NCI-H2196 (cell line): Measurements from ENCODE around the gene RASSF5.

Source experiments
- DNase-seq: peaks from one replicate; lab custom pipeline; 2025; ENCODE audit not compliant: unreplicated experiment; lab: John Stamatoyannopoulos, UW

Gene RASSF5

GRCh38 chr1:206544562-206545257, 37.4 kb downstream of the RASSF5 start:
- DNase-seq, result peak; percentile 68

GRCh38 chr1:206545351-206545750, 38.0 kb downstream of the RASSF5 start:
- no peak for DNase-seq

GRCh38 chr1:206547104-206547503, 39.8 kb downstream of the RASSF5 start:
- no peak for DNase-seq

GRCh38 chr1:206550446-206550845, 43.1 kb downstream of the RASSF5 start:
- DNase-seq, result peak; percentile 58

- DNase-seq, result no peak
Measured at GRCh38 chr1:206551296-206551985, 44.1 kb downstream of the RASSF5 start.

- DNase-seq, result no peak
Measured at GRCh38 chr1:206551986-206552326, 44.6 kb downstream of the RASSF5 start.

GRCh38 chr1:206554211-206554610, 46.9 kb downstream of the RASSF5 start:
- no peak for DNase-seq

- DNase-seq, result no peak
Measured at GRCh38 chr1:206554701-206555472, 47.6 kb downstream of the RASSF5 start.

GRCh38 chr1:206555473-206555935, 48.2 kb downstream of the RASSF5 start:
- DNase-seq, result no peak

- DNase-seq, result no peak
Measured at GRCh38 chr1:206556047-206556749, 48.9 kb downstream of the RASSF5 start.

- peak; percentile 43 for DNase-seq
Measured at GRCh38 chr1:206556750-206557635, 49.7 kb downstream of the RASSF5 start.

- DNase-seq, result peak; percentile 24
Measured at GRCh38 chr1:206557636-206558473, 50.5 kb downstream of the RASSF5 start.

GRCh38 chr1:206558794-206559671, 51.7 kb downstream of the RASSF5 start:
- no peak for DNase-seq

GRCh38 chr1:206559672-206559995, 52.3 kb downstream of the RASSF5 start:
- no peak for DNase-seq

- DNase-seq, result no peak
Measured at GRCh38 chr1:206560007-206560716, 52.8 kb downstream of the RASSF5 start.

- no peak for DNase-seq
Measured at GRCh38 chr1:206563367-206564207, 56.3 kb downstream of the RASSF5 start.

GRCh38 chr1:206565995-206566394, 58.7 kb downstream of the RASSF5 start:
- no peak for DNase-seq
